ENCODE data around the gene UPK1B.

DNA sequence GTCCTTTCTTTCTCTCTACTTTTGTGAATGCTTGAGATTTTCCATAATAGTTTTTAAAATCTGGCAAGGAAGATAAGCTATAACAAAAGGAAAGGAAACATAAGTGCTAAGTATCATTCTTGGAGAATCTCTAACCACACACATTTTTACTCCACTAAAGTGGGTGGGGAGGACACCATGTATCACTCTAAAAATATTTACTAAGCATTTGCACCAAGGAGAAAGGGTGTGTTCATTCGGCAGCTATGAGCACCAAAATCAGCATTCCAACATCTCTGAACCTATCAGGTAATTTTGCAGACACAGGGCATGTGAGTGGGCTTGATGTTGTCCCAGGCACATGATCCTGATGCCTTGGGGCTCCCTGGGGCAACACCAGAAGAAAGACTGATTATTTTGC is 61.8 kb downstream of the UPK1B start:
- TF ChIP-seq, protein P1, sequence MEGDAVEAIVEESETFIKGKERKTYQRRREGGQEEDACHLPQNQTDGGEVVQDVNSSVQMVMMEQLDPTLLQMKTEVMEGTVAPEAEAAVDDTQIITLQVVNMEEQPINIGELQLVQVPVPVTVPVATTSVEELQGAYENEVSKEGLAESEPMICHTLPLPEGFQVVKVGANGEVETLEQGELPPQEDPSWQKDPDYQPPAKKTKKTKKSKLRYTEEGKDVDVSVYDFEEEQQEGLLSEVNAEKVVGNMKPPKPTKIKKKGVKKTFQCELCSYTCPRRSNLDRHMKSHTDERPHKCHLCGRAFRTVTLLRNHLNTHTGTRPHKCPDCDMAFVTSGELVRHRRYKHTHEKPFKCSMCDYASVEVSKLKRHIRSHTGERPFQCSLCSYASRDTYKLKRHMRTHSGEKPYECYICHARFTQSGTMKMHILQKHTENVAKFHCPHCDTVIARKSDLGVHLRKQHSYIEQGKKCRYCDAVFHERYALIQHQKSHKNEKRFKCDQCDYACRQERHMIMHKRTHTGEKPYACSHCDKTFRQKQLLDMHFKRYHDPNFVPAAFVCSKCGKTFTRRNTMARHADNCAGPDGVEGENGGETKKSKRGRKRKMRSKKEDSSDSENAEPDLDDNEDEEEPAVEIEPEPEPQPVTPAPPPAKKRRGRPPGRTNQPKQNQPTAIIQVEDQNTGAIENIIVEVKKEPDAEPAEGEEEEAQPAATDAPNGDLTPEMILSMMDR (IDR thresholded peaks at IDR 0.05) = no peak
- TF ChIP-seq EZH2 (IDR thresholded peaks at IDR 0.05) (no peak), EZH2phosphoT487 (IDR thresholded peaks at IDR 0.05) (no peak)
